Progenitor cell of endocrine pancreas (in vitro differentiated cells): Measurements from ENCODE around the gene SFT2D2. TPM values are rescaled to one million over a fixed set of nuclear protein-coding genes. Genes with fewer than 3 reads are reported as not detected.
"Not testable (repeated sequence)": the region's sequence is repeated elsewhere in the genome, so short reads cannot be mapped to it uniquely, and the experiment has no call there.

Experiments
- DNase-seq: peaks from one replicate; pipeline ENCODE4 v3.0.0; 2021; ENCODE audit warnings: low spot score; ENCODE audit not compliant: unreplicated experiment
- H3K27ac Mint-ChIP-seq: 2 replicates; pipeline ENCODE4 v1.8.0; 2021; ENCODE audit warnings: mild to moderate bottlenecking, moderate library complexity, mixed read lengths
- H3K27me3 Mint-ChIP-seq: 2 replicates; pipeline ENCODE4 v1.8.0; 2021; ENCODE audit warnings: mixed read lengths
- H3K36me3 Mint-ChIP-seq: 2 replicates; pipeline ENCODE4 v1.8.0; 2022; ENCODE audit warnings: mixed read lengths; ENCODE audit not compliant: insufficient read depth
- H3K4me1 Mint-ChIP-seq: 2 replicates; pipeline ENCODE4 v1.8.0; 2021; ENCODE audit warnings: low read depth, mixed read lengths
- H3K4me3 Mint-ChIP-seq: 2 replicates; pipeline ENCODE4 v1.8.0; 2021; ENCODE audit warnings: low read depth, mild to moderate bottlenecking, moderate library complexity, mixed read lengths
- H3K9me3 Mint-ChIP-seq: 2 replicates; pipeline ENCODE4 v1.8.0; 2021; ENCODE audit warnings: low read depth, mixed read lengths
- long read RNA-seq: library from polyadenylated mRNA; unstranded; transcript quantifications from one replicate; pipeline ENCODE4 v2.0.0, GENCODE V29; 2020
- total RNA-seq: library from RNA; stranded (reverse); gene quantifications from 2 replicates; pipeline ENCODE4 v1.2.1, GENCODE V29; 2021
- TF ChIP-seq, protein P1 (sequence below): fragments of 200-600 bp; sonication (generic); IDR thresholded peaks from one replicate; pipeline ENCODE4 v1.5.0; 2021; ENCODE audit warnings: antibody characterized with exemption, mild to moderate bottlenecking; ENCODE audit not compliant: unreplicated experiment

The SFT2D2 gene
- 55.3 and 58.7 TPM in 2 replicates for total RNA-seq
- long read RNA-seq, full-length matches to known transcripts = 9 of 29 reads
- long read RNA-seq, partial matches to known transcripts = 8 of 29 reads
- long read RNA-seq, other reads (novel, unspliced or antisense) = 12 of 29 reads

DNA sequence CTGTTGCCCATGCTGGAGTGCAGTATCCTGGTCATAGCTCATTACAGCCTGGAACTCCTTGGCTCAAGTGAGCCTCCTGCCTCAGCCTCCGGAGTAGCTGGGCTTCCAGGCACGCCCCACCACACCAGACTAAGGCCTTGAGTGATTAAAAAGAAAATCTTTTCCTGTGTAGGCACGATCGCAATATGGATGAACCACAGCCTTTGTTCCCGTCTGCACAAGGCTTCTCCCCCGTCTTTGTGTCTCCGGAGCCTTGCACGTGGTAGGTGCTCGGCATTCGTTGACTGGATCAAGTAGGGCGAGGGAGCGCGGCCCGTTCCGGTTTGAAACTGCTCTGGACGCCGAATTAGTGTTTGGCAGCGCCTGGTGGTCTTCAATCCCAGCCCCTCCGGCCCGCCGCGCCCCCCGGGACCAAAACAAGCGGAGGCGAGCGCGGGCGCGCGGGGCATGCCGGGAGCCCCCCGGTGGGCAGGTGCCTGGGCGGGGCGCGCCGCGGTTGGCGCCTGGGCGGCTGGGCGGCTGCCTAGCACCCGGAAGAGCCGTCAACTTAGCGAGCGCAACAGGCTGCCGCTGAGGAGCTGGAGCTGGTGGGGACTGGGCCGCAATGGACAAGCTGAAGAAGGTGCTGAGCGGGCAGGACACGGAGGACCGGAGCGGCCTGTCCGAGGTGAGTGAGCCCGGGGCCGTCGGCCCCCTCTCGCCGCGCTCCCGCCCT lies at the start of gene SFT2D2:
TSS of gene SFT2D2 (plus strand) at position 529 of the 715 bp plus-strand sequence. CDS start at position 605, 76 bp downstream.
- Mint-ChIP-seq H3K4me3 (peak within 1 kb of the TSS; percentile 90), H3K27ac (peak within 1 kb of the TSS; percentile 99), H3K4me1 (peaks cover 15% of the 10 kb centered on the region), H3K36me3 (peaks cover 10% of the 10 kb centered on the region), H3K27me3 (peaks cover 3% of the 10 kb centered on the region), H3K9me3 (peaks cover 9% of the 10 kb centered on the region)
- DNase-seq = peak; percentile 55
- TF ChIP-seq, protein P1, sequence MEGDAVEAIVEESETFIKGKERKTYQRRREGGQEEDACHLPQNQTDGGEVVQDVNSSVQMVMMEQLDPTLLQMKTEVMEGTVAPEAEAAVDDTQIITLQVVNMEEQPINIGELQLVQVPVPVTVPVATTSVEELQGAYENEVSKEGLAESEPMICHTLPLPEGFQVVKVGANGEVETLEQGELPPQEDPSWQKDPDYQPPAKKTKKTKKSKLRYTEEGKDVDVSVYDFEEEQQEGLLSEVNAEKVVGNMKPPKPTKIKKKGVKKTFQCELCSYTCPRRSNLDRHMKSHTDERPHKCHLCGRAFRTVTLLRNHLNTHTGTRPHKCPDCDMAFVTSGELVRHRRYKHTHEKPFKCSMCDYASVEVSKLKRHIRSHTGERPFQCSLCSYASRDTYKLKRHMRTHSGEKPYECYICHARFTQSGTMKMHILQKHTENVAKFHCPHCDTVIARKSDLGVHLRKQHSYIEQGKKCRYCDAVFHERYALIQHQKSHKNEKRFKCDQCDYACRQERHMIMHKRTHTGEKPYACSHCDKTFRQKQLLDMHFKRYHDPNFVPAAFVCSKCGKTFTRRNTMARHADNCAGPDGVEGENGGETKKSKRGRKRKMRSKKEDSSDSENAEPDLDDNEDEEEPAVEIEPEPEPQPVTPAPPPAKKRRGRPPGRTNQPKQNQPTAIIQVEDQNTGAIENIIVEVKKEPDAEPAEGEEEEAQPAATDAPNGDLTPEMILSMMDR = no peak

DNA sequence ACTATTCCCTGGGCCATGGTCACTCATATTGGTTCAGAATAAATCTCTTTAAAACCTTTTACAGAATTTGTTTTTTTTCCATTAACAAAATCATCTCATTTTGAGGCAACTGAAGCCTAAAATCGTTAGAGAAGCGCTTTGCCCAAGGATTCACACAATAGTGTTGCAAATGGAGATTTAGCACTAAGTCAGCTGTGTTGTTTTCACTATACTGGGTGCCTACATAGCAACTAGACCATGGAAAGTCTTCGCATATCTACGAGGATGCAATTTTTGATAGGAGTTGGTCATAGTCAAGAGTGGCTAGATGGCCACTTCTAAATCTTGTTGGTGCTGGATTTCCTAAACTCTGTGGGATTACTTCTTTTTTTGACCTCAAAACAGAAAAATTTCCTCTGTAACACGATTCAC lies 47.6 kb upstream of the SFT2D2 start:
- TF ChIP-seq, protein P1 = no peak
- Mint-ChIP-seq H3K27ac (no peak overlapping the region), H3K36me3 (no peaks in the 10 kb centered on the region), H3K4me3 (no peak overlapping the region), H3K9me3 (peaks cover 2% of the 10 kb centered on the region), H3K4me1 (peaks cover under 1% of the 10 kb centered on the region), H3K27me3 (no peaks in the 10 kb centered on the region)
- DNase-seq = no peak

DNA sequence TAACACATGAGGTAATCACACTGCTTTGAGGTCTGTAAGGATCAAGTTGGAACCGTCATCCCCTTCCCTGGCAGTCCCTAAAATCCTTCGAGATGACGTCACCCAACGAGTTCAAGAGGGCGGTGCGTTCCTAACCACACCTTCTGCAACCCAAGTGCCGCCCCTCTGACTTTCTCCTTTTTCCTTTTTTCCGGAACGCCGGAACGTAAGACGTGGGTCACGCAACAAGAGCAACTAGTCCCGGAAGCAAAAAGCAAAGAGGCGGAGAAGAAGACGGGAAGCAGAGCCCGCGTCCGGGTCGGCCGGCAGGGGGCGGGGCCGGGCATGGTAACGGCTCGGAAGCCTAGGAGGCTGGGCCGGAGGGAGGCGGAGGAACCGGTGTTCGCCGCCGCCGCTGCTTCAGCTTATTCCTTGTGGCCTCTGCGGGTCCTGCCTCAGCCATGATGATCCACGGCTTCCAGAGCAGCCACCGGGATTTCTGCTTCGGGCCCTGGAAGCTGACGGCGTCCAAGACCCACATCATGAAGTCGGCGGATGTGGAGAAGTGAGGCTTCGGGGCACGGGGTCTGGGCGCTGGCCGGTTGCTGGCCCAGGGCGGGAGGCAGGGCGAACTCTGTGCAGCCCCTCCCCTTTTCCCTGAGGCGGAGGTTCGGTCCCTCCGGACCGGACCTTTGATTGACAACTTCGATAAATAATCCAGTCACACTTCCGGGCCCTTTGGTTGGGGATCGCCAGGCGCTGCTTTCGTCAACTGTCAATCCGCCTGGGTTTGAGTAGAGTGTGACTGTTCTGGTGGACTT lies 47.0 kb upstream of the SFT2D2 start, which contains the start of gene TIPRL:
TSS of gene TIPRL (plus strand) at position 325 of the 800 bp plus-strand sequence. CDS start at position 441, 116 bp downstream.
- H3K27me3 Mint-ChIP-seq = no peaks in the 10 kb centered on the region
- no peak within 1 kb of the TSS for H3K27ac Mint-ChIP-seq
- TF ChIP-seq, protein P1 = peak; percentile 82
- DNase-seq = peak; percentile 94
- no peaks in the 10 kb centered on the region for H3K36me3 Mint-ChIP-seq
- H3K4me3 Mint-ChIP-seq = no peak within 1 kb of the TSS
- H3K4me1 Mint-ChIP-seq = peaks cover 4% of the 10 kb centered on the region
- H3K9me3 Mint-ChIP-seq = peaks cover 2% of the 10 kb centered on the region

DNA sequence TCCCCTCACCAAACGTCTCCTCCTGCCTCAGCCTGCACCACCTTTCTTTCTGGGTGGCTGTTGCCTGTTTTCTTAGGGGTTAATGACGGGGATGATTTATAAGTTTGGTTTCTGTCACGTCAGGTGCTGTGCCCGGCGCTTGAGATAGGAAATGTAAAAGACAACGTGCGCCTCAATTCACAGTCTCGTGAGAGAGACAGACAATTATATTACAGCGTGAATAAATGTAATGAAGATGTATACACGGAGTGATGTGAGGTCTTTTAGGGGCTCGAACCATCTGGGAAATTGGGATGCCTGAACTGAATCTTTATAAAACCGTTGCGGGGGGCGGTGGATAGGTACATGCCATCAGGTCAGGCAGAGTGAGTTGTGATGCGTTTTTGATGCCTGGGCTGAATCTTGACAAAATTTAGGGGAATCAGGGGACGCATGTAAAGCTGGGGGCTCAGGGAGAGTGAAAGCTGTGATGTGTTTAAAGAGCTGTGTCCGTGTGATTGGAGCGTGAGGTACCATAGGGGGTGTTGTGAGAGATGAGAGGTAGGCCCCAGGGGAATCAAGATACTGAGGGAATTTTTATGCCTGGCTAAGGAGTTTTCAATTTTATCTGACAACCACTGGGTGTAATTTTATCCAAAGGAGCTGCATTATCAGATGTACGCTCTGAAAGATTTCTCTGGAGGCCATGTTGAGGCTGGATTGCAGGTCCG lies 46.2 kb upstream of the SFT2D2 start:
- peaks cover 2% of the 10 kb centered on the region for H3K9me3 Mint-ChIP-seq
- H3K4me3 Mint-ChIP-seq = no peak overlapping the region
- H3K27ac Mint-ChIP-seq = no peak overlapping the region
- peaks cover 8% of the 10 kb centered on the region for H3K4me1 Mint-ChIP-seq
- H3K36me3 Mint-ChIP-seq = no peaks in the 10 kb centered on the region
- no peak for DNase-seq
- TF ChIP-seq, protein P1 = no peak
- H3K27me3 Mint-ChIP-seq = no peaks in the 10 kb centered on the region

DNA sequence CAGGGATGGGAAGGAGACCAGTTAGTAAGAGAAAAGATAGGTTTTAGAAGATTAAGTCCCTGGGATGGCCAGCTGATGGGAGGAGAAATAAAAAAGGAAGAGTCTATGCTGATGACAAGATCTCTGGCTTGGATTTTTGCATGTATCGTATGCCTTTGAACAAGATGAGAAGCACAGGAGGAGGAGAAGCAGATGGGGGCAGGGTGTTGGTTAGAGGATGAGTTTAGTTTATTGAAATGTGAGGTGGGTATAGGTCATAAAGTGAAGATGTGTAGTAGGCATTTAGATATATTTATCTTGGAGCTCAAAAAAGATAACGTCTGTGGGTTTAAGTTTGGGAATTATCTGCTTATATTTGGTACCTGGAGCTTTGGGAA lies 45.7 kb upstream of the SFT2D2 start:
- no peak overlapping the region for H3K4me3 Mint-ChIP-seq
- H3K27me3 Mint-ChIP-seq = no peaks in the 10 kb centered on the region
- no peak overlapping the region for H3K27ac Mint-ChIP-seq
- H3K36me3 Mint-ChIP-seq = no peaks in the 10 kb centered on the region
- TF ChIP-seq, protein P1 = no peak
- H3K4me1 Mint-ChIP-seq = peaks cover 10% of the 10 kb centered on the region
- DNase-seq = no peak
- peaks cover 2% of the 10 kb centered on the region for H3K9me3 Mint-ChIP-seq

DNA sequence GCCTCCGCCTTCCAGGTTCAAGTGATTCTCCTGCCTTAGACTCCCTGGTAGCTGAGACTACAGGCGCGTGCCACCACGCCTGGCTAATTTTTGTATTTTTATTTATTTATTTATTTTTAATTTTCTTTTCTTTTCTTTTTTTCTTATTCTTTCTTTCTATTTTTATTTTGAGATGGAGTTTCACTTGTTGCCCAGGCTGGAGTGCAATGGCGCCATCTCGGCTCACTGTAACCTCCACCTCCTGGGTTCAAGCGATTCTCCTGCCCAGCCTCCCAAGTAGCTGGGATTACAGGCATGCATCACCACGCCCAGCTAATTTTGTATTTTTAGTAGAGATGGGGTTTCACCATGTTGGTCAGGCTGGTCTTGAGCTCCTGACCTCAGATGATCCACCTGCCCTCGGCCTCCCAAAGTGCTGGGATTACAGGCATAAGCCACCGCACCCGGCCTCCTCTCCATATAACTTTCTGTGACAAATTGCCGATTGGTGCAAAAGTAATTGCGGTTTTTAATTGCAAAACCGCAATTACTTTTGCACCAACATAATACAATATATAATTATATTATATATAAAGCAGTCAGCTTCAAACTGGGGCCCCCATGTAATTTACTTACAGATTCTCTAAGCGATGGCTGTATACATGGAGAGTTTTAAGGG lies 44.6 kb upstream of the SFT2D2 start:
- not testable (repeated sequence) for H3K9me3 Mint-ChIP-seq, H3K27ac Mint-ChIP-seq, H3K36me3 Mint-ChIP-seq, DNase-seq, H3K27me3 Mint-ChIP-seq, H3K4me3 Mint-ChIP-seq
- H3K4me1 Mint-ChIP-seq = peaks cover 11% of the 10 kb centered on the region
